ENCODE results near the gene TARBP1.

- TF ChIP-seq CTCF (IDR thresholded peaks at IDR 0.05) (no peak), POLR2AphosphoS5 (IDR thresholded peaks at IDR 0.05) (no peak)
Observed at GRCh38 chr1:234515411-234515810, 36.4 kb upstream of the TARBP1 start.
